NCI-H82 treated with DMSO at 0.1 percent for 48 hours (cell line): ENCODE data around the gene MLLT3.

Experiments used
- DNase-seq: peaks from one replicate; lab custom pipeline; 2025; ENCODE audit not compliant: unreplicated experiment; lab: John Stamatoyannopoulos, UW

Gene MLLT3

GRCh38 chr9:20428976-20429375 is 193.3 kb downstream of the MLLT3 start:
- no peak for DNase-seq

- no peak for DNase-seq
Measured at GRCh38 chr9:20427359-20427758, 194.9 kb downstream of the MLLT3 start.

- no peak for DNase-seq
Measured at GRCh38 chr9:20426019-20426418, 196.3 kb downstream of the MLLT3 start.

GRCh38 chr9:20419533-20419932 is 202.8 kb downstream of the MLLT3 start:
- no peak for DNase-seq

GRCh38 chr9:20418485-20418884 is 203.8 kb downstream of the MLLT3 start:
- DNase-seq, result no peak

- DNase-seq, result no peak
Measured at GRCh38 chr9:20417373-20418080, 204.8 kb downstream of the MLLT3 start.

GRCh38 chr9:20414150-20414549 is 208.1 kb downstream of the MLLT3 start:
- no peak for DNase-seq

- DNase-seq, result no peak
Measured at GRCh38 chr9:20409321-20410092, 212.8 kb downstream of the MLLT3 start.

- DNase-seq, result no peak
Measured at GRCh38 chr9:20408513-20408912, 213.8 kb downstream of the MLLT3 start.

GRCh38 chr9:20407013-20407412 is 215.3 kb downstream of the MLLT3 start:
- no peak for DNase-seq

GRCh38 chr9:20406344-20406743 is 216.0 kb downstream of the MLLT3 start:
- no peak for DNase-seq

- DNase-seq, result no peak
Measured at GRCh38 chr9:20405616-20406015, 216.7 kb downstream of the MLLT3 start.

- DNase-seq, result no peak
Measured at GRCh38 chr9:20405078-20405477, 217.2 kb downstream of the MLLT3 start.

- no peak for DNase-seq
Measured at GRCh38 chr9:20404192-20404813, 218.0 kb downstream of the MLLT3 start.

- DNase-seq, result no peak
Measured at GRCh38 chr9:20403346-20403745, 219.0 kb downstream of the MLLT3 start.

GRCh38 chr9:20402273-20402875 is 219.9 kb downstream of the MLLT3 start:
- no peak for DNase-seq

GRCh38 chr9:20398536-20399338 is 223.6 kb downstream of the MLLT3 start:
- peak; percentile 23 for DNase-seq

GRCh38 chr9:20397348-20397747 is 225.0 kb downstream of the MLLT3 start:
- DNase-seq, result no peak

GRCh38 chr9:20396509-20396908 is 225.8 kb downstream of the MLLT3 start:
- DNase-seq, result no peak

- DNase-seq, result no peak
Measured at GRCh38 chr9:20395651-20396050, 226.6 kb downstream of the MLLT3 start.

- peak; percentile 71 for DNase-seq
Measured at GRCh38 chr9:20394969-20395368, 227.3 kb downstream of the MLLT3 start.
